Adrenal gland (tissue), 5 donors: ENCODE measurements around the gene TMEM132A.

Experiments
- CTCF ChIP-seq, 6 experiments: fragments of 450-650 bp in 4 of 6; fragments of 200-600 bp in 2 of 6; sonication (generic) in 1 of 6; IDR thresholded peaks; 1 replicate in 5 of 6; 2 replicates in 1 of 6; pipeline versions ENCODE4 v1.5.1 to v1.8.0; 2016 to 2021; ENCODE audit warnings: antibody characterized with exemption in 6 of 6, mild to moderate bottlenecking in 2 of 6, moderate library complexity in 1 of 6
- POLR2A ChIP-seq, 2 donors: fragments of 450-650 bp; IDR thresholded peaks; one replicate each; pipeline ENCODE4 v1.6.1; 2017; ENCODE audit warnings: antibody characterized with exemption in 2 of 2, mild to moderate bottlenecking in 2 of 2, moderate library complexity in 1 of 2
- donor health status: DM: no; HTN: no; CAD: no.

- TF ChIP-seq CTCF (IDR thresholded peaks at IDR 0.05) = no peak
- no peak for TF ChIP-seq POLR2A (IDR thresholded peaks at IDR 0.05)
Observed at GRCh38 chr11:60950024-60950423, 25.8 kb downstream of the TMEM132A start.
